HUES64 (cell line): ENCODE data around the gene MYO6.

ENCODE experiments used
- H3K27ac ChIP-seq: 2 replicates; pipeline ENCODE4 v1.7.0; 2013; ENCODE audit warnings: low read depth, low read length, inconsistent platforms
- H3K27me3 ChIP-seq: 2 replicates; pipeline ENCODE4 v1.6.1; 2013; ENCODE audit warnings: mild to moderate bottlenecking, low read length; ENCODE audit not compliant: insufficient read depth
- H3K36me3 ChIP-seq: 2 replicates; pipeline ENCODE4 v1.6.1; 2013; ENCODE audit warnings: mild to moderate bottlenecking, low read length; ENCODE audit not compliant: insufficient read depth
- H3K4me1 ChIP-seq: 2 replicates; pipeline ENCODE4 v1.6.1; 2013; ENCODE audit warnings: mild to moderate bottlenecking, low read length, moderate library complexity; ENCODE audit not compliant: insufficient read depth
- H3K4me3 ChIP-seq: 2 replicates; pipeline ENCODE4 v1.5.1; 2013; ENCODE audit warnings: mild to moderate bottlenecking, low read length, moderate library complexity
- H3K9ac ChIP-seq: 2 replicates; pipeline ENCODE4 v1.6.1; 2013; ENCODE audit warnings: mild to moderate bottlenecking, low read depth, low read length
- H3K9me3 ChIP-seq: 2 replicates; pipeline ENCODE4 v1.6.1; 2013; ENCODE audit warnings: low read depth, low read length; ENCODE audit not compliant: insufficient read depth
- WGBS: fragments of 150-250, 120-280 bp; methylation state at CpG from one replicate; pipeline ENCODE4 v1.1.7; 2013; ENCODE audit warnings: missing lambda C conversion rate; 5-methylcytosine and 5-hydroxymethylcytosine counted together

Gene MYO6

DNA sequence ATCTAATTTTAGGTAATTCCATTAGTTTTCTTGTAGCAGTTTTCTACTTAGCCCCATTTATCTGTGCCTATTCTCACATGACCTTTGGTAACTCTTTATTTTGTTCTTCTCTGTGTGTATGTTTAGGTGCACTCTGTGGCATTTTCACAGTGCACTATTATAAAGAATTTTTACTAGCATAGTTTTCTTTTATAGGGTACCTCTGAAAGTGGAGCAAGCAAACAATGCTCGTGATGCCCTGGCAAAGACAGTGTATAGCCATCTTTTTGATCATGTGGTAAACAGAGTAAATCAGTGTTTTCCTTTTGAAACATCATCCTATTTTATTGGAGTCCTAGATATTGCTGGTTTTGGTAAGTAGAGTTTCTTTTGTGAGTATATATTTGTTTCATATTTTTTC, 107.9 kb downstream of the MYO6 start:
- peaks cover 19% of the 10 kb centered on the region for H3K36me3 ChIP-seq
- no peak overlapping the region for H3K4me3 ChIP-seq
- H3K9ac ChIP-seq, result no peak overlapping the region
- no peaks in the 10 kb centered on the region for H3K27me3 ChIP-seq
- H3K27ac ChIP-seq, result no peak overlapping the region
- no peaks in the 10 kb centered on the region for H3K9me3 ChIP-seq
- WGBS, result 79% methylated on average over 1 of the region's 1 CpG
- no peaks in the 10 kb centered on the region for H3K4me1 ChIP-seq

DNA sequence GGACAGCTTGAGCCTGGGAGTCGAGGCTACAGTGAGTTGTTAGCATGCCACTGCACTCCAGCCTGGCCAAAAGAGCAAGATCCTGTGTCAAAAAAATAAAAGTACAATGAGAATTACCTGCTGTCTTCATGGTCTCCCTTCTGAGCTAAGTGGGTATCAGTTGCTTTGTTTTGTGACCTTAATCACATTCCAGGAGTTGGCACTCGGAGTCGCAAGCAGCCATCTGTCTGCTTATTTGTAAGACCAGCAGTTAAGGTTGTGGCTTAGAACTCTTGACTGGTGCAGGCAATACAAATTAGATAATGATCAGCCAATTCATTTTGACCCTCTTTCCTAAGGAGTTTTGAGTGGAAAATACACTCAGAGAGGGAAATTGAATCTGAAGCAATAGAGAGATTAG, 114.0 kb downstream of the MYO6 start:
- H3K27ac ChIP-seq, result no peak overlapping the region
- H3K4me1 ChIP-seq, result no peaks in the 10 kb centered on the region
- H3K4me3 ChIP-seq, result no peak overlapping the region
- no peaks in the 10 kb centered on the region for H3K9me3 ChIP-seq
- peaks cover 38% of the 10 kb centered on the region for H3K36me3 ChIP-seq
- no peak overlapping the region for H3K9ac ChIP-seq
- WGBS, result 76% methylated on average over 3 of the region's 3 CpGs
- H3K27me3 ChIP-seq, result no peaks in the 10 kb centered on the region

DNA sequence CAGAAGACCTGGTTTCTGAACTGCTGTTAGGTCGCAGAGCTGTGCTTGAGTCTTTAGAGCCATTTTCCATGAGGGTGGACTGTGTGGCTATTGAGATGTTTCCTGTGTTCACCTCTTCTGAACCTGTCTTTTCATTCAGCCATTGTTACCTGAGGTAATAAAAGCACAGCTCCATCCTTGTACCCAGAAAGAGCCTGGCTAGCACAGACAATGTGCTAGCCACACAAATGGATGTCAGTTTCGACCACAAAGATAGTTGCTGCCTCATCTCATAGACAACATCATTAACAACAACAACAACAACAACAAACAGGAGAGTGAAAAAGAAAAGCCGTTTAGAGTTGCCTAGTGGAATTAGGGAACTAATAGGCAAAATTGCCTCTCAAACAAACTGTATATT, 114.7 kb downstream of the MYO6 start:
- Histone ChIP-seq H3K27me3 (no peaks in the 10 kb centered on the region), H3K9me3 (no peaks in the 10 kb centered on the region), H3K9ac (no peak overlapping the region), H3K36me3 (peaks cover 38% of the 10 kb centered on the region), H3K27ac (no peak overlapping the region), H3K4me1 (no peaks in the 10 kb centered on the region), H3K4me3 (no peak overlapping the region)
- WGBS, result 57% methylated on average over 2 of the region's 3 CpGs

DNA sequence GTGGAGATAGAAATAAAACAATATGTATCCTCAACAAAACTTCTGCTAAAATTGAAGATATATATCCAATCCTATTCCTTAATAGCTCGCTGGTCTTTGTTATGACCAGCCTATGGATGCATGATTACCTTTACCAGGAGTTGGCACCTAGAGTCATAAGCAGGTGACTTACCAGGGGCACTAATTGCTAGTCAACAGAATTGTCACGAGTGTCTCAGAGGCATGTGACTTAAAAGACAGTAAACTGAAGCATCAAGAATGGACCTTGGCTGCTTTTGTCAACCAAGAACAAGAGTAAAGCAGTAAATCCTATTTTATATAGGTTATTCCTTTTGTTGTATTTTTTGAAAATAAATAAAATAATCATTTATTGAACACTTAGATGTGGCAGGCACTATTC, 115.4 kb downstream of the MYO6 start:
- peaks cover 38% of the 10 kb centered on the region for H3K36me3 ChIP-seq
- no peak overlapping the region for H3K4me3 ChIP-seq
- H3K9me3 ChIP-seq, result no peaks in the 10 kb centered on the region
- H3K27ac ChIP-seq, result no peak overlapping the region
- 91% methylated on average over 2 of the region's 2 CpGs for WGBS
- no peaks in the 10 kb centered on the region for H3K4me1 ChIP-seq
- no peaks in the 10 kb centered on the region for H3K27me3 ChIP-seq
- H3K9ac ChIP-seq, result no peak overlapping the region

DNA sequence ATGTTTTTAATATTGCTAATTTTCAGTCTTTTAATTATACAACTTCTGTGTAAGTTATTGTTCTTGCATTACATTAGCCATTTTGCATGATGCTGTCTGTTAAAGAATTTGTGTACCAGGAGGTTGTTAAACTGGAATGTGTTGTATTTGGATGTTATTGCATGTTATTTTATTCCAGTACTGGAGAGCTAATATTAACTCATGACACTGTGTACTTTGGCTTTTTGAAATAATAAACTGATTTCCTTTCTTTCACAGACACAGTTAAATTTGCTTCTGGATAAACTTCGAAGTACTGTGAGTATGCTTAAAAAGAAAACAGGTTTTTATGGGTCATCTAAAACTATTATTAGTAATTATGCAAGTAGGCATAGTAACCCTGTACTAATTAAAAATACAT, 121.3 kb downstream of the MYO6 start:
- Histone ChIP-seq H3K27me3 (no peaks in the 10 kb centered on the region), H3K9ac (no peak overlapping the region), H3K4me3 (no peak overlapping the region), H3K36me3 (peaks cover 50% of the 10 kb centered on the region), H3K4me1 (no peaks in the 10 kb centered on the region), H3K9me3 (no peaks in the 10 kb centered on the region), H3K27ac (no peak overlapping the region)
- no CpG with 5 or more reads among the region's 1 CpG for WGBS

DNA sequence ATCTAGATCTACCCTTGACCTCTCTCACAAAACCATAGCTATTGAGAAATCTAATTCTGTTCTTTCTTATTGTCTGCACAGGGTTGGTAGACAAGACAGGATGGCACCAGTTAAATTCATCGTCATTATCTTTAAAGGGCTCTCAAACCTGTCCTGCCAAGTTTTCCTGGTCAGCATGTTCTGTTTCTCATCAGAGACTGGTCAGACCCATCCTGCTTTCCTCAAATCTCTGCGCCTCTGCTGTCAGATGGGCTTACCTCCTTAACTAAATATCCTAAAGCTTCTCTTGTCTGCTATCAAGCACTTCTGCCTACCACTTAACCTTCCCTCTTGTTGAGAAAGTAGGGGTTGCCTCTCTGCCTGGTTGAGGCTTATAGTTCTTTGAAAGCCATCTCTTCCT, 125.2 kb downstream of the MYO6 start:
- Histone ChIP-seq H3K4me3 (no peak overlapping the region), H3K9me3 (no peaks in the 10 kb centered on the region), H3K36me3 (peaks cover 32% of the 10 kb centered on the region), H3K27me3 (no peaks in the 10 kb centered on the region), H3K27ac (no peak overlapping the region), H3K9ac (no peak overlapping the region), H3K4me1 (no peaks in the 10 kb centered on the region)
- WGBS, result 90% methylated on average over 2 of the region's 2 CpGs

DNA sequence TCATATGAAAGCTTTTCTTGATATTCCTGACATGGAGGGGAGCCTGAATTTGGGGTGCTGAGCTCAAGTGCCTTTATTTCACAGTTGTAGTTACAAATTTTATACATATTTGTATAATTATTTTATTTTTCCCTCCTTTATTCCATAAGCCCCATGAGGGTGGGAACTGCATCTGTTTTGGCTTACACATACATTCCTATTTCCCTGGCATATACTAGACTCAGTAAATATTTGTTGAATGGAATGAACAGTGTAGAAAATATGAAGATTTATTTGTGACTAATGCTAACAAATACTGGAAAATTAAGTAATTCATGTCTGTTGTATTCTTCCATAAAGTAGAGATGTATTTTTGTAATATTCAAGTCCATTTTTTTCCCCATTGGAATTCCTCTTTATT, 127.1 kb downstream of the MYO6 start:
- Histone ChIP-seq H3K27ac (no peak overlapping the region), H3K4me3 (no peak overlapping the region), H3K4me1 (no peaks in the 10 kb centered on the region), H3K27me3 (no peaks in the 10 kb centered on the region), H3K9ac (no peak overlapping the region), H3K36me3 (peaks cover 32% of the 10 kb centered on the region), H3K9me3 (no peaks in the 10 kb centered on the region)

DNA sequence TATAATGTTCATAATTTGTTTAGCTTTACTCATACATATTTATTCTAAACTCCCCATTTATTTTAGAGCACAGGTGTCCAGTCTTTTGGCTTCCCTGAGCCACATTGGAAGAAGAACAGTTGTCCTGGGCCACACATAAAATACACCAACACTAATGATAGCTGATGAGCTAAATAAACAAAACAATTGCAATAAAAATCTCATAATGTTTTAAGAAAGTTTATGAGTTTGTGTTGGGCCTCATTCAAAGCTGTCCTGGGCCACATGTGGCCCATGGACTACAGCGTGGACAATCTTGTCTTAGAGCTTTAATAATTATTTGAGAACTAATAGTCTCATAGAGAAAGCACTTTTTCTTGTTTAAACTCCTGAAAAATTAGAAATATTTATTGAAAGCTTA, 131.3 kb downstream of the MYO6 start:
- no peaks in the 10 kb centered on the region for H3K4me1 ChIP-seq
- no peak overlapping the region for H3K9ac ChIP-seq
- no peak overlapping the region for H3K27ac ChIP-seq
- H3K36me3 ChIP-seq, result peaks cover 7% of the 10 kb centered on the region
- H3K4me3 ChIP-seq, result no peak overlapping the region
- no peaks in the 10 kb centered on the region for H3K27me3 ChIP-seq
- H3K9me3 ChIP-seq, result no peaks in the 10 kb centered on the region
- WGBS, result 100% methylated on average over 1 of the region's 1 CpG

DNA sequence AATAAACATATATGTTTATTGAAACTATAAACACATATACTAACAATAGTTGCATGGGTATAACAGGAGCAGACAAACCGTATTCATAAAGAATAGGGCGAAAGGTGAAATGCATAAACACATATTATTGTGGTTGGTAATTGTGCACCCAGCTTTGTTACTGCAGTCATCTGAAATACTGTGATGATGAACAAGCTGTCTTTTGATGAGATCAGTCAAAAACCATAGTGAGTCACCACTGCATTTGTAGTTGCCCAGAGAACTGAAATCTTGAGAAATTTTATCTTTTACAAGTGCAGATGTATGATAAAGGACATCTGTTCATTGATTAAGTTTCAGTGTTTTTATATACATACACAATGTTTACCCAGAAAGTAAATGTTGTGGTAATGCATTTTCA, 133.7 kb downstream of the MYO6 start:
- no peak overlapping the region for H3K4me3 ChIP-seq
- no peaks in the 10 kb centered on the region for H3K27me3 ChIP-seq
- peaks cover 13% of the 10 kb centered on the region for H3K36me3 ChIP-seq
- H3K4me1 ChIP-seq, result no peaks in the 10 kb centered on the region
- WGBS, result 82% methylated on average over 2 of the region's 2 CpGs
- H3K9me3 ChIP-seq, result no peaks in the 10 kb centered on the region
- H3K27ac ChIP-seq, result no peak overlapping the region
- H3K9ac ChIP-seq, result no peak overlapping the region

DNA sequence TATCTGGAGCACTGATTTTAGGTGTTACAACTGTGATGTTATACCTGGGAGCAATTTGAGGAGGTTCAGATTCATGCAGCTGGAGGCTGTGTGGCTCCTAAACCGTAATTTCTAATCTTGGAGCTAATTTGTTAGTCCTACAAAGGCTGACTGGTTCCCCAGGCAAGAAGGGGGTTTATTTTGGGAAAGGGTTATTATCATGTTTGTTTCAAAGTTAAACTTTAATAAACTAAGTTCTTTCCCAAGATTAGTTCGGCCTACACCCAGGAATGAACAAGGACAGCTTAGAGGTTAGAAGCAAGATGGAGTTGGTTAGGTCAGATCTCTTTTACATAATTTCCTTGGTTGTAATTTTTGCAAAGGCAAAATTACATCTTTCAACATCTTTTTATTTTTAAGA, 135.8 kb downstream of the MYO6 start:
- H3K36me3 ChIP-seq, result peaks cover 13% of the 10 kb centered on the region
- 89% methylated on average over 2 of the region's 2 CpGs for WGBS
- H3K9ac ChIP-seq, result no peak overlapping the region

DNA sequence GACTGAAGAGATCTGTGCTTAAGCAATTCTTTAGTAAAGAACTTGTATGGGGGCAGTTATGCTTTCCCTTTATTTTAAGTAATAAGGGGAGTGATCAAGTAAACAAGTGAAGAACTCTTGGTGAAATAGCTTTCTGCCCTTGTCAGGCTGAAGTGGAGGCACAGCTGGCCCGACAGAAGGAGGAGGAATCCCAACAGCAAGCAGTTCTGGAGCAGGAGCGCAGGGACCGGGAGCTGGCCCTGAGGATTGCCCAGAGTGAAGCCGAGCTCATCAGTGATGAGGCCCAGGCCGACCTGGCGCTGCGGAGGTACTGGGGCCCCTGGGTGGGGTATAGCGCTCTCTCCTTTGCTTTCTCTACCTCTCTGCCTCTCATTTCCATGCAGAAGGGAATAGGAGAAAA, 143.3 kb downstream of the MYO6 start:
- Histone ChIP-seq H3K27ac (no peak overlapping the region), H3K4me3 (no peak overlapping the region), H3K9ac (no peak overlapping the region), H3K27me3 (no peaks in the 10 kb centered on the region), H3K36me3 (peaks cover 26% of the 10 kb centered on the region), H3K4me1 (no peaks in the 10 kb centered on the region), H3K9me3 (no peaks in the 10 kb centered on the region)
- WGBS, result 93% methylated on average over 7 of the region's 8 CpGs

More for the DNA sequence above, 135.8 kb downstream of the MYO6 start:
- no peak overlapping the region for H3K4me3 ChIP-seq
- no peaks in the 10 kb centered on the region for H3K4me1 ChIP-seq
- H3K9me3 ChIP-seq, result no peaks in the 10 kb centered on the region
- H3K27me3 ChIP-seq, result no peaks in the 10 kb centered on the region
- no peak overlapping the region for H3K27ac ChIP-seq

DNA sequence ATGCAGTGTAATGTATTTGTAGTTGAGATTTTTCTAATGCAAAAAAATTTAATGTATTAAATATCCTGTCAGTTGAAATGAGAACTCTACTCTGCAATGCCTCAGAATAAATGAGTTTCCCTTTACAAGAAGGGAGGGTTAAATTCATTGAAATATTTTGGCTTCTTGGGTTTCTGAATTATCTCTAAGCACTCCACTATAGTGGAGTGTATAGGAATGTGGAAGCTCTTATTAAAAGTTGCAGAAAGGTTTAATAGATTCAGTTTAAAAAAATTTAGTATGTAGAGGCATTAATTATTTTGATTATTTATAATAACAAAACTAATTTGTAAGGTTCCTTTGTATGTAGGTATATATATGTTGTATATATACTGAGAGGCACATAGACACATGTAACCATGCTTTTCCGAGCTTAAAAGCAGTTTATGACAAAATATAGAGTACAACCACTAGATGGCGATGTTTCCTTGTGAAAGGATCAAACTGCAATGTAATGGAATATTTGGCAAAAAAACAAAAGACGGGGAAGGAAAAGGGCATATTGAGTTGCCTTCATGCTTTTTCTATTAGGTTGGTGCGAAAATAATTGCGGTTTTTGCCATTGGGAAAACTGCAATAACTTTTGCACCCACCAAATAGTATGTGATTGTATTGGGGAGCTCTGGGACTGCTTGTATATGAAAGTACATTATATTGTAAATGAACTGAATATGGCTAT, 144.2 kb downstream of the MYO6 start:
- Histone ChIP-seq H3K9me3 (no peaks in the 10 kb centered on the region), H3K27ac (no peak overlapping the region), H3K9ac (no peak overlapping the region), H3K27me3 (no peaks in the 10 kb centered on the region), H3K4me3 (no peak overlapping the region), H3K36me3 (peaks cover 26% of the 10 kb centered on the region), H3K4me1 (no peaks in the 10 kb centered on the region)
- WGBS, result 15% methylated on average over 5 of the region's 5 CpGs
